Measurements from ENCODE around the gene C11orf52. TPM values are rescaled to one million over a fixed set of nuclear protein-coding genes. Genes with fewer than 3 reads are reported as not detected.
A peak's percentile ranks its signal among the peaks of the same experiment; 100 is the strongest.
"Not testable (repeated sequence)": the region's sequence is repeated elsewhere in the genome, so short reads cannot be mapped to it uniquely, and the experiment has no call there.

C11orf52 gene, protein sequence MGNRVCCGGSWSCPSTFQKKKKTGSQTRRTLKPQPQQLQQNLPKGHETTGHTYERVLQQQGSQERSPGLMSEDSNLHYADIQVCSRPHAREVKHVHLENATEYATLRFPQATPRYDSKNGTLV
- total RNA-seq, result not detected

DNA sequence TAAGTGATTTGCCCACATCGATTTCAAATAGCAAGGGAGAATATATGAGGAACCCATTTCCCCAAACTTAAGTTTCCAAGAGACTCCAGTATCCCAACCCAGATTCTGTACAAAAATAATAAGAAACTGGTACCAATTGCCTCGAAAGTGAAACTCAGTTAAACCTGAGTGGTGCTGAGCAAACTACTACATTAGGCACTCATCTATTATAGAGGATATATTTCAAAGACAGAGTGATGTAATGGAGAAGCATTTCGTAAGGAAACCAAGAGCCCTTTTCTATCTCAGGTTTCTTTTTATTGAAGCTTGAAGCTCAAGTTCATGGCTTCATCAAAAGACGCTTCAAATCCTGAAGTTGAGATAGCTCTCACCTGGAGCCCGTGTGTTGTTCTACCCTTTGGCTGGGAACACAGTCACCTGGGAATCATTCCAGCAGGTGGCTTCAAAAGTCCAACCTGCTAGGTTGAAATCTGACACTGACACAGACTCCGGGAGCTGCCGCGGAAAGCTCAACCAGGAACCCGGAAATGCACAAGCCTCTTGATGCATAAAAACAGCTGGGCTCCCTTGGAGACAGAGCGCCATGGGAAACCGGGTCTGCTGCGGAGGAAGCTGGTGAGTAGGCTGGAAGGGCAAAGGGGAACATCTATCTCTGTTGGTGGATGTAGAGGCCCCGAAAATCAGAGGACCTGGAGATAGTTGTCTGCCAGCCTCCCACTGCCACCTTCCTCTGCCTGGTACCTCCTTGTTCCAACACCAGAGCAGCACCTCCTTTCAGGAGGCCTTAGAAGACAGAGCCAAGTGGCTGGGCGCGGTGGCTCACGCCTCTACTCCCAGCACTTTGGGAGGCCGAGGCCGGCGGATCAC lies at the start of gene C11orf52:
Gene C11orf52, plus strand, starts transcription at position 524 of the 867 bp plus-strand sequence. Its CDS starts 60 bp downstream, at position 584.
- FAIRE-seq (no peak), DNase-seq (ENCODE audit: low spot score in 2 of 2) (no peak)

DNA sequence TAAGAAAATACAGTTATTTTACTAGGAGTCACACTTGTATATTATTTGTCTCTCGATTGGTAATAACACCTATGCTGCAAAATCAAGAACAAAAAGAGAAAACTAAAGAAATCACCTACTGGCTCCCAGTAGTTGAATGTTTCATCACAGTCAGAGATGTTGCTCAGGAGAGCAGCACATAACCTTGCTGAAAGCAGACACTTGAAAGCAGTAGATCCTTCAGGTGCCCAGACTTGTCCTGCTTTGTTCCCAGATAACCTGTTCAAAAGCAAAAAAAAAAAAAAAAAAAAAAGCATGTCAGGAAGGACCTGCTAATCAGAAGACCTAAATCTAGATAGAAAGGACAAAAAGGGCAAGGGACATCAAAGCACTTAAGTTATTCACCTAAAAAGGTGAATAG lies 48.6 kb upstream of the C11orf52 start:
- FAIRE-seq, result no peak
- no peak for DNase-seq (ENCODE audit: low spot score in 2 of 2)

DNA sequence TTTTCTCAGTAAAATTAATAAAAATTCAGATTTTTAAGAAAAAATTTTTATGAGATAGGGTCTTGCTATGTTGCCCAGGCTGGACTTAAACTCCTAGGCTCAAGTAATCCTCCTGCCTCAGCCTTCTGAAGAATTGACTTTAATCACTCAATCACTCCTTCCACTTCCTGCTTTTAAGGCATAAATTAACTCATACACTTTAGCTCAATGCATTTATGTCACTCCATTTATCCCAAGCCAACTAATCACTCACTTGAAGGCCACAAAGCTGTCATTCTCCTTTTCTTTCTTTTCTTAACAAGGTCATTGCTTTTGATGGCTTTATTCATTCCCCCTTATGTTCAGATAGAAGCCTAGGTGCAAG lies 48.2 kb upstream of the C11orf52 start:
- FAIRE-seq, result no peak

DNA sequence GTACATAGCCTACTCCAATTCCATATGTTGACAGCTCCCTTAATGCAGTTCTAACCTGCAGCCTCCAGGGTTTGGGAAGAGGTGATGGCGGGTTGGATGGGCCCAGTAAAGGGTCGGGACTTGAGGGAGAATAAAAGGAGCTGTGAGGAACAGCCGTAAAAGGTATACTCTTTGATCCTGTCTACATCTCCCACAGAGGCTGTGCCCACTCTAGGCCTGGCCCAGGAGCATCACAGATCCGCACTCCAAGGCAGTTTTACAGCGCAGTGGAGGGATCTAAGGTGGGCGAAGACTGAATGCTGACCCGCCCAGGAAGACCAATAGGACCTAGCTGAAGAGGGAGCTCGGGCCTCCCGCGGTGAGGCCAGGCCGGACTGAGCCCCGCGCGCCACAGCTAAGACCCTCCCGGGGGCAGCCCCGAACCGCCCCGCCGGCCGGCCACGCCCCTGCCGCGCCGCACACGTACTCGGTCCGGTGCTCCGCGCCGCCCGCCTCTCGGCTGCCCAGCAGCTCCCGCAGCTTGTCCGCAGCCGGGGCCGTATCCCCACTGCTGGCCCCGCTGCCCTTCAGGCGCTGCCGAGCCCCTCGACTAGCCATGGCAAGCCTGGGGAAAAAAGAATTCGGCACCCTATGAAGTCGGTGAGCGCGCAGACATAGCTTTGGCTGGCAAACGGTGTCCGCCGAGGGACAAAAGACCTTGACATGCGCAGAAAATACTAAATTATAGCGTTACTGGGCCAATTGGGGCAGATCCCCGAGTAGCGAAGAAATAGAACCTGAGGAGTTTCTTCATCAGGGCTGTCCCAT lies 47.6 kb upstream of the C11orf52 start, which contains the start of gene ALG9:
Gene ALG9, minus strand, starts transcription at position 696 of the 807 bp plus-strand sequence. Its CDS starts 99 bp downstream, at position 597.
- DNase-seq (ENCODE audit: low spot score in 2 of 2) (peak; percentile 80 to 84), FAIRE-seq (no peak)

More for the DNA sequence above, 48.2 kb upstream of the C11orf52 start:
- no peak for DNase-seq (ENCODE audit: low spot score in 2 of 2)

DNA sequence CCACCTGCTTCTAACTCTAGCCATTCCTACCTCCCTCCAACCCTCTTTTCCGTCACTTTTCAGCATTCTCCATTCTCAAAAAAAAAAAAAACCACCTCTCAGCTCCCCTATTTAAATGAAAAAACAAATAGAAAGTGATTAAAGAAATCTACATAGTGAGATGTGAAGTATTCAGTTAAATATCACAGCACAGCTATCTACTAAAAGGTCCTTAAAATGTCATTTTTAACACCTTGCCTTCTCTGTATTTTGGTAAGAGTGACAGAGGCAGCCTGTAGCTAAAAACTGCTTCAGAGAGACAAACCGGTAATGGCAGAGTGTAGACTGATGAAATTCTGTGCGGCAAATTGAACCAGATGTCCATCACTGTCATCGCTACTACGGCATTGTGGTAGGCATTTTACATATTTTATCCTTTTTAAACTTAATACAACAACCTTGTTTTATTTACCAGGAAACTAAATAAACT lies 47.0 kb upstream of the C11orf52 start:
- DNase-seq (ENCODE audit: low spot score in 2 of 2), result peak in 1 of 2 donors; percentile 45
- FAIRE-seq, result no peak

DNA sequence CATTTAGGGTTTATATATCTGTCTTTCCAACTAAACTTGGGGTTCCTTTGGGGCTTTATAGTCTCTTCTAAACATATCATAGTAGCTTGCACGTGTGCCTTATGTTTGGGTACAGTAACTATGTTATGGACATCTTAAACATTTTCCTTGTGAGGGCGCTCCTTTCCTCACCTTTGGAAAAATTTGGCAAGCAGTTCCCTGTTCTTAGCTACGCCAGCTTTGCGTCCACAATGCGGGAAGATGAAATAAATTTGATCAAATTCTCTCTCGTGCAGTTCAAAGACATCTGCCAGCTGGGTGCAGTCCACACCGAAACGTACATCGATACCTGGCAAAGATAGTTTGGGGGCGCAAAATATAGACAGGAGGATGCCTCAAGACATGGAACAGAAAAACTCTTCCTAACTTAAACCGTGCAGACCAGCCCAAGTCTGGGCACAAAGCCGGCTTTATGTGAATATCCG lies 40.3 kb upstream of the C11orf52 start:
- FAIRE-seq, result no peak
- DNase-seq (ENCODE audit: low spot score in 2 of 2), result no peak

DNA sequence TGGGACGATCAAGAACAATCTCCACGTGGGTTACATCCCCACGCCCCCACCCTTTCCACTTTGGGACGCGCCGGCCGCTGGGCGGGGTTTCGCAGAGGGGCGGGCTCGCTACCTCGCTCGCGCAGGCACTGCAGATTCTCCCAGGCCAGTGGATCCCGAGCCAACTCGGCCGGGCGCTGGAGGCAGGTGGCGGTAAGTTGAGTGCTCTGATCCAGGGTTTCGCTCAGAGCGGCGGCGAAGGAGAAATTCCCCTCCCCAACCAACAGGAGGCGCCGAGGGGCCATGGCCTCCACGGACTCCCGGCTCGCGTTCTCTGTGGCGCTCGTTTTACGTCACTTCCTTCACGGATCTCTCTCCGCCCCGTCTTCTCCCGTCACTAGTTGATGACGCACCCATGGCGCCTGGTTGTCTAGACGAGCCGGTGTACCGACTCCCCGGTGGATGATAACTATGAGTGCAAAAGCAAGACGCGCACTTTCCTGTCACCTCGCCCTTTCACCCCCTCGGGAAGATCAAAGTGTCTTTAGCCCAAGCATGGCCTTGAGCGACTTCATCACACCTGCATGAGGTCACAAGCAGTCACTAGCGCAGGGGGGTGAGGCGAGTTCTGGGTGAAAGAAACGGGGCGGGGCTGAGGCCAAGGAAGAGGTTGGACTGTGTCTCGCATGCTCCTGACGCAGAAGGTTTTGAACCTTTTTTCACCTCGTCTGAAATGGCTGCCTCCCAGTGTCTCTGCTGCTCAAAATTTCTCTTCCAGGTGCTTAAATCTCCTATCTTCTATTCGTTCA lies 39.7 kb upstream of the C11orf52 start, which contains the start of the genes CFAP68 and FDXACB1:
Gene CFAP68, plus strand, starts transcription at position 693 of the 788 bp plus-strand sequence. Its CDS starts 20 bp downstream, at position 713.
Gene FDXACB1, minus strand, starts transcription at position 317 of the 788 bp plus-strand sequence. Its CDS starts 33 bp downstream, at position 284.
- FAIRE-seq (peak; percentile 36), DNase-seq (ENCODE audit: low spot score in 2 of 2) (peak; percentile 87 to 91)

DNA sequence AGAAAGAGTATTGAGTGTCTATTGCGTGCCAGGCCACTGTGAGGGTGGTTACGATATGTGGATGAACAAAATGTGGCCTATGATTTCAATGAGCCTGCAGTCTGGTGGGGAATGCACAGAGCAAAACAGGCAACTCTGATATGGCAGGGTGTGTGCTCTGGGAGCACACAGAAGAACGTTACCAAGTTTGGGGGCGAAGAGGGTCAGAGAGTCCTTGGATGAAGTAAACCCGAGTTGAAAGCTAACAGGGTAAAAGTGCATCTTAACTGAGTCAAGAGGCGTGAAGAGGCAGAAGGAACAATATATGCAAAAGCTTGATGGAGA lies 39.1 kb upstream of the C11orf52 start:
- no peak for DNase-seq (ENCODE audit: low spot score in 2 of 2)
- no peak for FAIRE-seq

DNA sequence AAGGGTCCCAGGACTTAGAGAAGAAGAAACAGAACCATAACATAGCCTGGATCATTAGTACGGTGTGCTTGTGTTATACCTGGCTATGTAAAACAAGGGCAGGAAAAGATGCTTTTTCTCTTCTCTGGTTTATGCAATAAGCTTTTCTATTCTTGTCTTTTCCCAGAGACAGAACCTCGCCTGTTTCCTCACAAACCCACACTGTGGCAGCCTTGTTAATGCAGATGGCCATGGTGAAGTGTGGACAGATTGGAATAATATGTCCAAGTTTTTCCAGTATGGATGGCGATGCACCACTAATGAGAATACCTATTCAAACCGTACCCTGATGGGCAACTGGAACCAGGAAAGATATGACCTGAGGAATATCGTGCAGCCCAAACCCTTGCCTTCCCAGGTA lies 36.5 kb upstream of the C11orf52 start:
- DNase-seq (ENCODE audit: low spot score in 2 of 2), result no peak
- no peak for FAIRE-seq

DNA sequence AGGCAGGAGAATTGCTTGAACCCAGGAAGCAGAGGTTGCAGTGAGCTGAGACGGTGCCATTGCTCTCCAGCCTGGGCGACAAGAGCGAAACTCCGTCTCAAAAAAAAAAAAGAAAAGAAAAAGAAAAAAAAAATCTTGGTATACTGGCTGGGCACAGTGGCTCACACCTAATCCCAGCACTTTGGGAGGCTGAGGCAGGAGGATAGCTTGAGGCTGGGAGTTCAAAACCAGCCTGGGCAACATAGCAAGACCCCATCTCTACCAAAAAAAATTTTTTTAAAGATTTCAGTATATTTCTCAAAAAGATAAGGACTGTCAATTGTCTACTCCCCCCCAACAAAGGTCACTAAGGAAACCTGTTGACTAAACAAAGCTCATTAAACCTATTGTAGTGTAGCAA lies 33.7 kb upstream of the C11orf52 start:
- DNase-seq (ENCODE audit: low spot score in 2 of 2); FAIRE-seq: not testable (repeated sequence)

DNA sequence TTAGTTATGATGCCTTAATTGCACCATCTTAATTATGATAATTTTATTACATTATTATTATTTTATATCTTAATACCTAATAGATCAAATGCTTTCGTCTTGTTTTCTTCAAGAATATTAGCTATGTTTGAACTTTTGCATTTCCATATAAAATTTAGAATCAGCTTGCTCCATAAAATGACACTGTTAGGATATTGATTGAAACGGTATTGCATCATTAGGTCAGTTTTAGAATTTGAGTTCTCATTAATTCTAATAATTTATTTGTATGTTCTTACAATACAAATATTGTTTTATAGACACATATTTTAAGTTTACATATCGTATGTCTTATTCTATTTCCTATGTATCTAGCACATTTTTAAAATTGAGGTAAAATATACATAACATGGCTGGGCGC lies 32.7 kb upstream of the C11orf52 start:
- peak; percentile 59 for FAIRE-seq
- no peak for DNase-seq (ENCODE audit: low spot score in 2 of 2)

DNA sequence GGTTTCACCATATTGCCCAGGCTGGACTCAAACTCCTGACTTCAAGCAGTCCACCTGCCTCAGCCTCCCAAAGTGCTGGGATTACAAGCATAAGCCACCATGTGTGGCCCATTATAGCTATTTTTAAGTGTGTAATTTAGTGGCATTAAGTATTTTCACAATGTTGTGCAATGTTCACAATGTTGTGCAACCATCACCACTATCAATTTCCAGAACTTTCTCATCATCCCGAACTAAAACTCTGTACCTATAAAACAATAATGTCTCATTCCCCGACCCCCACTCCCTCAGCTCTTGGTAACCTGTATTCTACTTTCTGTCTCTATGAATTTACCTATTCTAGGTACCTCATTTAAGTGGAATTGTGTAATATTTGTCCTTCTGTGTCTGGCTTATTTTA lies 31.9 kb upstream of the C11orf52 start:
- DNase-seq (ENCODE audit: low spot score in 2 of 2) (no peak), FAIRE-seq (no peak)

DNA sequence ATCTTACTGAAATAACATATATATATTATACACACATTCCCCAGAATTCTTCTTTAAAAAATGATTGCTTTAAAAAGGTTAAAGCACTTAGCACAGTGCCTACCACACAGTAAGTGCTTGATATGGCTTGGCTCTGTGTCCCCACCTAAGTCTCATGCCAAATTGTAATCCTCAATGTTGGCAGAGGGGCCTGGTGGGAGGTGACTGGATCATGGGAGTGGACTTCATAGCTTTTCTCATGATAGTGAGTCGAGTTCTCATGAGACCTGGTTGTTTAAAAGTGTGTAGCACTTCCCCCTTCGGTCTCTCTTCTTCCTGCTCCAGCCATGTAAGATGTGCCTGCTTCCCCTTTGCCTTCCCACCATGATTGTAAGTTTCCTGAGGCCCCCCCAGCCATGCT lies 13.3 kb upstream of the C11orf52 start:
- FAIRE-seq, result no peak
- DNase-seq (ENCODE audit: low spot score in 2 of 2), result no peak

DNA sequence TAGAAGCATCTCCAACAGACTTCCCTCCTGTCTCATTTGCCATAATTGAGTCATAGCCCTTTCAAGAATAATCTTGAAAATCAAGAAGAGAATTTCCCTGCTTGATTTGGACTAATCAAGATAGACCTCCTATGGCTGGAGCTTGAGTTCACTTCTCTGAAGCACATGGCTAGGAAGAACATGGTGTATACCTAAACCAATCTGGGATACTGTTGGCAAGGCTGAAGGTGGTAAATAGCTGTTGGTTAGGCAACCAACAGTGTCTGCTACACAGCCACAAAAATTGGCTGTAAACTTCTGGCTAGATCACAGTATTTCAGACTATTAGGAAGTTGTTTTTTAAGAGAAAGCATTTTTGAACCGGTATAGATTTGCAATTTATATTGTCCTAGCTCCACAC lies 12.0 kb upstream of the C11orf52 start:
- FAIRE-seq (no peak), DNase-seq (ENCODE audit: low spot score in 2 of 2) (no peak)

DNA sequence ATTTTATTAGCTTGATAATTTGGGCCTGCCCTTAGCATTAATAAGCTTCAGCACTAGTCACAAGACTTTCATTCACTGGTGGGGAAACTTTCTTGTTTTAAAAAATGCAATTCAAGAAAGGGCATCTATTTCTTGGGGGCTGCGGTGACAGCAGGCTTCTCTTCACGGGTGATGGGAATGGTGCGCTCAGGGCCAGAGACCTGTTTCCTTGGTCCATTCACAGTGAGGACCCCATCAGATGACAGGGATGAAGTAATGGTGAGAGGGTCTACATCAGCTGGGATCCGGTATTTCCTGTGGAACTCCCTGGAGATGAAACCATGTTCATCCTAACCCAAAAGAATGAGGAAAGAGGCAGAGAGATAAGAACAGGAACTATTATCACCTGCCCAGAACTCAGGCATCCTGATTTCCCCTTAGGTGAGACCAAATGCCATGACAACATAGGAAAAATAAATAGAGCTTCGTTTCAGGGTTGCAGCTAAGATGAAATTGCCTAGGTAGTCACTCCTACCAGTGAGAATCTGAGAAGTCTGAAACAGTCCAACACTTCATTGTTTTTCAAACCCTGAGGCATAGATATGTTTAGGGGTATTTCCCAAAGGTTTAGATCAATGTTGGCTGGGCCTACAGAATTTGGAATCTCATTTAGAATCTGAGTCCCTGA lies 9.9 kb upstream of the C11orf52 start:
- DNase-seq (ENCODE audit: low spot score in 2 of 2), result no peak

DNA sequence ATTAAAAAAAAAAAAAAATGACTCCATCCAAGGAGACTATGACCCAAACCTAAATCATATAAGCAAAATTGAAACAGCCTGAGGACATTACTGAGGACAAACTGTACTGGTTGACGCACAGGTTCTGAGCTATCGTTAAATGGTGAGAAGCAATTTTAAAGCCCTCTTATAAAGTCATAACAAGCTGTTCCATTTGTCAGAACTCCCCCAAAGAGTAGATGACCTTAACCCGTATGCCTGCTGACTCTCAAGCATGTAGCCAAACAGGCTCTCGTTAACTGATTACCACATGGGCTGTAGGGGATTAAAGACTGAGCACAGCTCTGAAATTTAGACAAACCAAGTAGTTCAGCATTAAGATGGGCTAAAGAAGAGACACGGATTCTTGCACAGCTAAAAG lies 9.3 kb upstream of the C11orf52 start:
- DNase-seq (ENCODE audit: low spot score in 2 of 2), result no peak
- FAIRE-seq, result no peak

More for the DNA sequence above, 9.9 kb upstream of the C11orf52 start:
- no peak for FAIRE-seq

DNA sequence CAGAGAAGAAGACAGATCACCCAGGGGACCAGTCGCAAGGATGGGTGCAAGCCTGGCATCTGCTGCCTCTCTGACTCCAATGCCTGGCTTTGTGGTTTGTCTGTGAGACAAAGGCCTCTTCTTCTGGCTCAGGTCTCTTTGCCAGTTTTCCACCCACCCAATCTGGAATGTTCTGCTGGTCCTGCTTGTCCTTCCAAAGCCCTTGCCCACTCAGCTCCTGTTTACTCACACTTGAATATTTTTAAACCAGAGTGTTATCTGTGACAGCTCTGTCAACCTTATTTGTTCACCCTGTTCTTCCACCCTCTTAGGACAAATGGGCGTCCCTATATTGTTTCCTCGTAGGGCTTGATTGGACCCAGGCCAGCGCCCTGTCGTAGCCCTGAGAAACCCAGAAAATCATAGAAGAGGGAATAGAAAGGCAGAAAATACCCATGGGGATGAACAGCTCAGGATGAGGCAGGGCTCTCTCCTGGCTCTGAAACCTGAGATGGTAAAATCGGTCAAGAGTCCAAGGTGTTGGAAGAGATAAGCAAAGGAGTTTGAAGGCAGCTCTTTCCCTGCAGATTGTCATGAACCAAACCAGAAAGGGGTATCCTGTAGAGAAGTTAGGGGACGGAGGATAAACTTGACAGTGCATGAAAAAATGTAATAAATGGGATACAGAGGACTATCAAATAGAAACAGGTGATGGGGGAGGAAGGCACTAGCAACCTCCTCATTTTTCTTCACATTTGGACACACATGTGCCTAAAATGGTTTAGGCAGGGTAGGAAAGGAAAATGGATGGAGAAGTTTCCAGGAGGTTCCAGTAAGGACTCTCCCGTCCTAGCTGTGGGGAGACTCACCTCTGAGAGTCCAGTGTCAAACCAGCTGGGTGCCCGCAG lies 7.8 kb upstream of the C11orf52 start:
- DNase-seq (ENCODE audit: low spot score in 2 of 2) (peak in 1 of 2 donors; percentile 61), FAIRE-seq (peak; percentile 23)

All from frontal cortex (tissue), 4 donors.